A549 (cell line): ENCODE measurements around the gene DEFB129. TPM values are rescaled to one million over a fixed set of nuclear protein-coding genes. Genes with fewer than 3 reads are reported as not detected.

Source experiments
- ATAC-seq, 2 experiments: fragments of 200-7000 bp in 1 of 2; fragments of >200 bp in 1 of 2; cut with Nextera tagmentation in 1 of 2; cut with Tn5 transposase in 1 of 2; 3 replicates each; pipeline versions ENCODE4 v1.8.0 to v1.9.1; 2018 to 2020; ENCODE audit warnings: mild to moderate bottlenecking in 1 of 2, moderate library complexity in 1 of 2
- CTCF ChIA-PET: fragments of 300-600 bp; sonication (Branson Sonifier 250); formaldehyde crosslinking; extraction: SDS; loops from one replicate; lab custom pipeline; 2021; ENCODE audit warnings: antibody characterized with exemption, inconsistent platforms; lab: Yijun Ruan, JAX
- POLR2A ChIA-PET: fragments of 350-600 bp; formaldehyde crosslinking; extraction: SDS; loops from one replicate; lab custom pipeline; 2021; ENCODE audit warnings: antibody characterized with exemption, inconsistent platforms; lab: Yijun Ruan, JAX
- DNase-seq, 2 experiments: peaks; one replicate each; pipeline versions ENCODE4 v3.0.0 to v3.0.0-alpha.2; 2011 to 2016; ENCODE audit warnings: low read depth in 1 of 2, low spot score in 1 of 2
- FAIRE-seq: peaks from 2 replicates; lab custom pipeline; 2011; peaks lifted over from hg19 to GRCh38; lab: Jason Lieb, UNC
- H3K27ac ChIP-seq, 2 experiments: fragments of >200 bp; sonication (Bioruptor Twin); formaldehyde crosslinking; 3 replicates each; pipeline ENCODE4 v1.5.1; 2016 to 2017
- H3K4me1 ChIP-seq: fragments of >200 bp; sonication (Bioruptor Twin); formaldehyde crosslinking; 3 replicates; pipeline ENCODE4 v1.6.1; 2016
- H3K4me2 ChIP-seq: fragments of >200 bp; sonication (Bioruptor Twin); formaldehyde crosslinking; 3 replicates; pipeline ENCODE4 v1.6.1; 2016
- H3K4me3 ChIP-seq: fragments of >200 bp; sonication (Bioruptor Twin); formaldehyde crosslinking; 3 replicates; pipeline ENCODE4 v1.5.1; 2016
- H3K9me3 ChIP-seq: fragments of >200 bp; sonication (Bioruptor Twin); formaldehyde crosslinking; 3 replicates; pipeline ENCODE4 v1.6.1; 2016
- BCL3 ChIP-seq: fragments of >200 bp; sonication (Bioruptor Twin); formaldehyde crosslinking; IDR thresholded peaks from 3 replicates; pipeline ENCODE4 v1.6.1; 2016
- BHLHE40 ChIP-seq: IDR thresholded peaks from 2 replicates; pipeline ENCODE4 v1.6.1; 2012; ENCODE audit warnings: low read depth, low read length, inconsistent platforms
- CBX8 ChIP-seq: fragments of 200-600 bp; sonication (generic); IDR thresholded peaks from 2 replicates; pipeline ENCODE4 v1.6.1; 2016
- CTCF ChIP-seq: fragments of >200 bp; sonication (Bioruptor Twin); formaldehyde crosslinking; IDR thresholded peaks from 3 replicates; pipeline ENCODE4 v1.5.1; 2016
- E2F6 ChIP-seq: IDR thresholded peaks from 2 replicates; pipeline ENCODE4 v1.6.1; 2012; ENCODE audit warnings: low read depth, borderline replicate concordance
- ESRRA ChIP-seq: fragments of 150-350 bp; IDR thresholded peaks from 2 replicates; pipeline ENCODE4 v1.6.1; 2014; ENCODE audit warnings: mild to moderate bottlenecking, low read length, borderline replicate concordance
- FOSL2 ChIP-seq, 2 experiments: fragments of 450-650 bp in 1 of 2; fragments of >200 bp in 1 of 2; sonication (Bioruptor Twin) in 1 of 2; formaldehyde crosslinking; IDR thresholded peaks; 2 replicates each; pipeline versions ENCODE4 v1.5.0 to v1.6.1; 2016 to 2020; ENCODE audit warnings: mild to moderate bottlenecking in 1 of 2, moderate library complexity in 1 of 2
- FOXS1 ChIP-seq: fragments of 250-450 bp; sonication (Bioruptor Pico); IDR thresholded peaks from 2 replicates; pipeline ENCODE4 v1.5.0; 2020; ENCODE audit warnings: mild to moderate bottlenecking, moderate library complexity
- GATA3 ChIP-seq: IDR thresholded peaks from 2 replicates; pipeline ENCODE4 v1.6.1; 2012; ENCODE audit warnings: borderline replicate concordance
- HES2 ChIP-seq: fragments of >200 bp; sonication (Bioruptor Twin); formaldehyde crosslinking; IDR thresholded peaks from 2 replicates; pipeline ENCODE4 v1.6.1; 2016
- HOXA7 ChIP-seq: fragments of 250-450 bp; sonication (Bioruptor Pico); IDR thresholded peaks from 2 replicates; pipeline ENCODE4 v1.5.0; 2020; ENCODE audit warnings: mild to moderate bottlenecking, moderate library complexity
- HOXB13 ChIP-seq: fragments of 250-450 bp; sonication (Bioruptor Pico); IDR thresholded peaks from 2 replicates; pipeline ENCODE4 v1.5.0; 2020; ENCODE audit warnings: low read depth, mild to moderate bottlenecking, moderate library complexity
- KDM1A ChIP-seq: fragments of 200-600 bp; sonication (generic); IDR thresholded peaks from 2 replicates; pipeline ENCODE4 v1.6.1; 2016; ENCODE audit warnings: low read depth, mild to moderate bottlenecking
- KDM5A ChIP-seq: fragments of 200-600 bp; sonication (generic); IDR thresholded peaks from 2 replicates; pipeline ENCODE4 v1.6.1; 2016; ENCODE audit warnings: antibody characterized with exemption, mild to moderate bottlenecking
- MAFK ChIP-seq: fragments of 450-650 bp; IDR thresholded peaks from 2 replicates; pipeline ENCODE4 v1.6.1; 2014; ENCODE audit not compliant: partially characterized antibody
- POLR2AphosphoS2 ChIP-seq: conservative IDR thresholded peaks from 2 replicates; pipeline ENCODE4 v1.6.1; 2012; ENCODE audit warnings: low read length, improper control_type of control experiment, inconsistent platforms
- RAD21 ChIP-seq, 2 experiments: fragments of >200 bp in 1 of 2; sonication (Bioruptor Twin) in 1 of 2; formaldehyde crosslinking in 1 of 2; IDR thresholded peaks in 1 of 2; conservative IDR thresholded peaks in 1 of 2; 2 replicates in 1 of 2; 3 replicates in 1 of 2; pipeline ENCODE4 v1.6.1; 2012 to 2018; ENCODE audit warnings: inconsistent platforms in 1 of 2
- RARB ChIP-seq: fragments of 250-450 bp; sonication (Bioruptor Pico); IDR thresholded peaks from 2 replicates; pipeline ENCODE4 v1.8.0; 2021; ENCODE audit warnings: mild to moderate bottlenecking, moderate library complexity
- RCOR1 ChIP-seq: fragments of 150-350 bp; IDR thresholded peaks from 2 replicates; pipeline ENCODE4 v1.6.1; 2014; ENCODE audit warnings: antibody characterized with exemption, low read length, low read depth
- RFX5 ChIP-seq: fragments of 450-650 bp; IDR thresholded peaks from 2 replicates; pipeline ENCODE4 v1.7.1; 2014; ENCODE audit warnings: antibody characterized with exemption, mild to moderate bottlenecking, moderate library complexity
- RNF2 ChIP-seq: fragments of 200-600 bp; sonication (generic); IDR thresholded peaks from 2 replicates; pipeline ENCODE4 v1.6.1; 2016; ENCODE audit warnings: low read depth, mild to moderate bottlenecking, antibody characterized with exemption, moderate library complexity, borderline replicate concordance
- SREBF2 ChIP-seq: fragments of 450-650 bp; IDR thresholded peaks from 2 replicates; pipeline ENCODE4 v1.6.1; 2014; ENCODE audit warnings: mild to moderate bottlenecking, moderate library complexity
- USF2 ChIP-seq: fragments of 450-650 bp; IDR thresholded peaks from 2 replicates; pipeline ENCODE4 v1.6.1; 2014; ENCODE audit warnings: antibody characterized with exemption
- ZC3H11A ChIP-seq: fragments of 450-650 bp; IDR thresholded peaks from 2 replicates; pipeline ENCODE4 v1.6.1; 2014; ENCODE audit warnings: antibody characterized with exemption, mild to moderate bottlenecking
- ZSCAN20 ChIP-seq: fragments of 250-450 bp; sonication (Bioruptor Pico); IDR thresholded peaks from 2 replicates; pipeline ENCODE4 v1.8.0; 2022; ENCODE audit warnings: mild to moderate bottlenecking, moderate library complexity
- WGBS: methylation state at CpG from one replicate; pipeline ENCODE4 v1.1.6; 2017; ENCODE audit errors: missing lambda C conversion rate; 5-methylcytosine and 5-hydroxymethylcytosine counted together
- polyA plus RNA-seq, 4 experiments: library from polyadenylated mRNA; depleted of rRNA in 3 of 4; stranded (reverse); fragments of >200 nt; fragmentation: RNase III in 1 of 4; extraction: RNeasy Plus Mini Kit Qiagen cat#74134 plus additional on column Dnase treatment in 1 of 4; gene quantifications; 2 replicates in 3 of 4; 3 replicates in 1 of 4; pipeline ENCODE4 v1.2.3, GENCODE V29; 2011 to 2017

The DEFB129 gene
- polyA plus RNA-seq, 2 of the 4 experiments (the other 2 are of a cell fraction): not detected

GRCh38 chr20:271528-271927 is 44.5 kb downstream of the DEFB129 start:
- POLR2A ChIA-PET: no interaction called here
- TF ChIP-seq POLR2AphosphoS2: no peak
- TF ChIP-seq MAFK: no peak
- TF ChIP-seq ZSCAN20: no peak
- TF ChIP-seq BCL3: no peak
- no peak for TF ChIP-seq RAD21 (conservative IDR thresholded peaks at IDR 0.05 in 1 of 2, IDR thresholded peaks at IDR 0.05 in 1 of 2)
- no peaks in the 10 kb centered on the region for H3K4me1 ChIP-seq
- ATAC-seq: no peak
- H3K4me3 ChIP-seq: no peak overlapping the region
- CTCF ChIA-PET: interaction anchor here (8.1 to 13.5 kb wide), 2 partner anchors 11 to 60 kb away, joined by 57 to 86 read pairs; no protein-coding TSS in a partner anchor
- DNase-seq: no peak
- no peak for FAIRE-seq
- H3K4me2 ChIP-seq: no peak overlapping the region
- H3K9me3 ChIP-seq: no peaks in the 10 kb centered on the region
- H3K27ac ChIP-seq: no peak overlapping the region

GRCh38 chr20:272718-273117 is 45.7 kb downstream of the DEFB129 start:
- no peak for TF ChIP-seq E2F6
- no peak for TF ChIP-seq RARB (CRISPR knock-in tag)
- TF ChIP-seq FOXS1 (CRISPR knock-in tag): no peak
- TF ChIP-seq KDM1A: no peak
- no peak for TF ChIP-seq KDM5A
- TF ChIP-seq FOSL2 (IDR thresholded peaks at IDR 0.05): no peak
- no peak for TF ChIP-seq FOSL2 (CRISPR knock-in tag; IDR thresholded peaks at IDR 0.05)
- H3K4me2 ChIP-seq: no peak overlapping the region
- ATAC-seq (no peak), FAIRE-seq (no peak), DNase-seq (no peak)
- no peak overlapping the region for H3K27ac ChIP-seq
- CTCF ChIA-PET: interaction anchor here (0.8 to 13.5 kb wide), 4 partner anchors 10 to 189 kb away, joined by 3 to 86 read pairs (median 30); partner anchors contain the start of gene TBC1D20
- POLR2A ChIA-PET: interaction anchor here (0.6 kb wide), 1 partner anchor 29 kb away, joined by 3 read pairs; no protein-coding TSS in a partner anchor
- no peaks in the 10 kb centered on the region for H3K4me1 ChIP-seq
- H3K9me3 ChIP-seq: no peaks in the 10 kb centered on the region
- no peak overlapping the region for H3K4me3 ChIP-seq

GRCh38 chr20:273884-274283 is 46.8 kb downstream of the DEFB129 start:
- no peak overlapping the region for H3K4me2 ChIP-seq
- H3K9me3 ChIP-seq: no peaks in the 10 kb centered on the region
- POLR2A ChIA-PET: no interaction called here
- no peak overlapping the region for H3K4me3 ChIP-seq
- H3K27ac ChIP-seq: no peak overlapping the region
- H3K4me1 ChIP-seq: no peaks in the 10 kb centered on the region
- DNase-seq: no peak
- CTCF ChIA-PET: interaction anchor here (8.1 to 13.5 kb wide), 2 partner anchors 9 to 58 kb away, joined by 57 to 86 read pairs; no protein-coding TSS in a partner anchor
- TF ChIP-seq RNF2: no peak
- no peak for TF ChIP-seq ZC3H11A
- TF ChIP-seq CBX8: no peak
- TF ChIP-seq SREBF2: no peak
- no peak for TF ChIP-seq BHLHE40
- TF ChIP-seq USF2: no peak
- no peak for TF ChIP-seq RARB (CRISPR knock-in tag)
- TF ChIP-seq ZSCAN20: no peak
- no peak for TF ChIP-seq CTCF
- TF ChIP-seq POLR2AphosphoS2: no peak
- no peak for TF ChIP-seq HOXA7 (CRISPR knock-in tag)
- no peak for TF ChIP-seq ESRRA
- TF ChIP-seq HOXB13 (CRISPR knock-in tag): no peak
- TF ChIP-seq RFX5: no peak
- no peak for TF ChIP-seq RCOR1
- TF ChIP-seq GATA3: no peak
- no peak for TF ChIP-seq HES2
- TF ChIP-seq, all 56 proteins: peak for 0
- 82% methylated on average over 3 of the region's 3 CpGs for WGBS
- FAIRE-seq (no peak), ATAC-seq (no peak)
